Astrocyte (in vitro differentiated cells and primary cell): ENCODE data around the gene NTN1. TPM values are rescaled to one million over a fixed set of nuclear protein-coding genes. Genes with fewer than 3 reads are reported as not detected.
A peak's percentile ranks its signal among the peaks of the same experiment; 100 is the strongest.

ENCODE experiments used
- DNase-seq: peaks from one replicate; pipeline ENCODE4 v3.0.0-alpha.2; 2010; ENCODE audit warnings: low read depth
- FAIRE-seq: peaks from 2 replicates; lab custom pipeline; 2011; peaks lifted over from hg19 to GRCh38; lab: Jason Lieb, UNC
- H2AFZ ChIP-seq: 2 replicates; pipeline ENCODE4 v1.6.0; 2012; ENCODE audit warnings: low read depth, low read length, inconsistent platforms
- H3K27ac ChIP-seq: 2 replicates; pipeline ENCODE4 v1.5.1; 2011; ENCODE audit warnings: low read depth, low read length, inconsistent platforms
- H3K27me3 ChIP-seq: 2 replicates; pipeline ENCODE4 v1.6.0; 2011; ENCODE audit warnings: low read length, inconsistent platforms; ENCODE audit not compliant: insufficient read depth
- H3K36me3 ChIP-seq: 2 replicates; pipeline ENCODE4 v1.5.1; 2011; ENCODE audit warnings: low read length, inconsistent platforms; ENCODE audit not compliant: insufficient read depth
- H3K4me1 ChIP-seq: 2 replicates; pipeline ENCODE4 v1.5.1; 2011; ENCODE audit warnings: low read length, inconsistent platforms; ENCODE audit not compliant: insufficient read depth
- H3K4me2 ChIP-seq: 2 replicates; pipeline ENCODE4 v1.6.0; 2012; ENCODE audit warnings: low read length, inconsistent platforms
- H3K4me3 ChIP-seq: 2 replicates; pipeline ENCODE4 v1.5.1; 2011; ENCODE audit warnings: low read depth, mild to moderate bottlenecking, low read length, inconsistent platforms; ENCODE audit not compliant: insufficient read depth
- H3K79me2 ChIP-seq: 2 replicates; pipeline ENCODE4 v1.6.0; 2012; ENCODE audit warnings: mild to moderate bottlenecking, low read length, inconsistent platforms; ENCODE audit not compliant: insufficient read depth
- H3K9ac ChIP-seq: 2 replicates; pipeline ENCODE4 v1.6.0; 2012; ENCODE audit warnings: mild to moderate bottlenecking, low read length, inconsistent platforms
- H3K9me3 ChIP-seq: 2 replicates; pipeline ENCODE4 v1.5.1; 2012; ENCODE audit warnings: low read depth, mild to moderate bottlenecking, low read length, inconsistent platforms; ENCODE audit not compliant: insufficient read depth
- H4K20me1 ChIP-seq: 2 replicates; pipeline ENCODE4 v1.6.0; 2012; ENCODE audit warnings: low read length, inconsistent platforms; ENCODE audit not compliant: insufficient read depth
- H3K27ac Mint-ChIP-seq: one replicate; pipeline ENCODE4 v1.8.0; 2021; ENCODE audit warnings: mild to moderate bottlenecking, mixed read lengths; ENCODE audit not compliant: unreplicated experiment
- H3K27me3 Mint-ChIP-seq: one replicate; pipeline ENCODE4 v1.8.0; 2021; ENCODE audit warnings: low read depth, mixed read lengths; ENCODE audit not compliant: unreplicated experiment
- H3K36me3 Mint-ChIP-seq: one replicate; pipeline ENCODE4 v1.8.0; 2021; ENCODE audit warnings: low read depth, mixed read lengths; ENCODE audit not compliant: unreplicated experiment
- H3K4me1 Mint-ChIP-seq: one replicate; pipeline ENCODE4 v1.8.0; 2021; ENCODE audit warnings: low read depth, mixed read lengths; ENCODE audit not compliant: unreplicated experiment
- H3K4me3 Mint-ChIP-seq: one replicate; pipeline ENCODE4 v1.8.0; 2021; ENCODE audit warnings: mild to moderate bottlenecking, moderate library complexity, mixed read lengths; ENCODE audit not compliant: unreplicated experiment
- H3K9me3 Mint-ChIP-seq: one replicate; pipeline ENCODE4 v1.8.0; 2021; ENCODE audit warnings: mild to moderate bottlenecking, mixed read lengths; ENCODE audit not compliant: unreplicated experiment
- CTCF ChIP-seq: IDR thresholded peaks from 2 replicates; pipeline ENCODE4 v1.5.1; 2011; ENCODE audit warnings: low read depth, mild to moderate bottlenecking, inconsistent platforms, low read length, moderate library complexity; ENCODE audit not compliant: insufficient read depth
- EZH2 ChIP-seq: IDR thresholded peaks from 2 replicates; pipeline ENCODE4 v1.6.1; 2012; ENCODE audit warnings: mild to moderate bottlenecking, low read length, inconsistent platforms; ENCODE audit not compliant: insufficient read depth
- total RNA-seq: library from RNA; stranded (reverse); gene quantifications from 2 replicates; pipeline ENCODE4 v1.2.1, GENCODE V29; 2021

NTN1 gene
- total RNA-seq, 1 donor from 2014 or later: 9.8 TPM

- Mint-ChIP-seq H3K4me3 (no peak overlapping the region), H3K36me3 (no peaks in the 10 kb centered on the region), H3K9me3 (no peaks in the 10 kb centered on the region), H3K4me1 (peaks cover 8% of the 10 kb centered on the region), H3K27me3 (peaks cover 7% of the 10 kb centered on the region), H3K27ac (no peak overlapping the region)
- no peak overlapping the region for H3K4me3 ChIP-seq
- FAIRE-seq (no peak), DNase-seq (no peak)
- H3K79me2 ChIP-seq: no peaks in the 10 kb centered on the region
- no peaks in the 10 kb centered on the region for H4K20me1 ChIP-seq
- H3K9ac ChIP-seq: no peak overlapping the region
- H3K27ac ChIP-seq: no peak overlapping the region
- no peak overlapping the region for H2AFZ ChIP-seq
- H3K27me3 ChIP-seq: no peaks in the 10 kb centered on the region
- H3K4me2 ChIP-seq: no peak overlapping the region
- H3K4me1 ChIP-seq: peaks cover 2% of the 10 kb centered on the region
- TF ChIP-seq CTCF: no peak
- TF ChIP-seq EZH2: no peak
- no peaks in the 10 kb centered on the region for H3K9me3 ChIP-seq
- H3K36me3 ChIP-seq: no peaks in the 10 kb centered on the region
Measured at GRCh38 chr17:9166788-9167187, 145.5 kb downstream of the NTN1 start.

- Mint-ChIP-seq H3K27ac (no peak overlapping the region), H3K9me3 (no peaks in the 10 kb centered on the region), H3K4me3 (no peak overlapping the region), H3K27me3 (peaks cover 5% of the 10 kb centered on the region), H3K4me1 (peaks cover 8% of the 10 kb centered on the region), H3K36me3 (no peaks in the 10 kb centered on the region)
- no peaks in the 10 kb centered on the region for H3K27me3 ChIP-seq
- FAIRE-seq (no peak), DNase-seq (no peak)
- H3K9ac ChIP-seq: no peak overlapping the region
- TF ChIP-seq EZH2 (no peak), CTCF (no peak)
- no peak overlapping the region for H3K4me3 ChIP-seq
- H4K20me1 ChIP-seq: no peaks in the 10 kb centered on the region
- H3K4me2 ChIP-seq: no peak overlapping the region
- no peak overlapping the region for H3K27ac ChIP-seq
- no peak overlapping the region for H2AFZ ChIP-seq
- no peaks in the 10 kb centered on the region for H3K79me2 ChIP-seq
- H3K36me3 ChIP-seq: no peaks in the 10 kb centered on the region
- H3K4me1 ChIP-seq: peaks cover 2% of the 10 kb centered on the region
- H3K9me3 ChIP-seq: no peaks in the 10 kb centered on the region
Measured at GRCh38 chr17:9167379-9167778, 146.1 kb downstream of the NTN1 start.

- no peaks in the 10 kb centered on the region for H3K9me3 ChIP-seq
- no peak overlapping the region for H3K4me2 ChIP-seq
- no peak overlapping the region for H3K27ac ChIP-seq
- Mint-ChIP-seq H3K9me3 (peaks cover 2% of the 10 kb centered on the region), H3K36me3 (peaks cover 2% of the 10 kb centered on the region), H3K27me3 (peaks cover 5% of the 10 kb centered on the region), H3K4me3 (no peak overlapping the region), H3K4me1 (peaks cover 2% of the 10 kb centered on the region), H3K27ac (no peak overlapping the region)
- H3K4me1 ChIP-seq: peaks cover 2% of the 10 kb centered on the region
- no peak overlapping the region for H2AFZ ChIP-seq
- DNase-seq (peak; percentile 39), FAIRE-seq (no peak)
- H3K79me2 ChIP-seq: no peaks in the 10 kb centered on the region
- H3K27me3 ChIP-seq: no peaks in the 10 kb centered on the region
- H3K36me3 ChIP-seq: no peaks in the 10 kb centered on the region
- H3K4me3 ChIP-seq: no peak overlapping the region
- no peak overlapping the region for H3K9ac ChIP-seq
- no peak for TF ChIP-seq EZH2
- no peaks in the 10 kb centered on the region for H4K20me1 ChIP-seq
Measured at GRCh38 chr17:9169116-9169515, 147.8 kb downstream of the NTN1 start.
